ENCODE results near the gene NPC2.

The NPC2 gene

DNA sequence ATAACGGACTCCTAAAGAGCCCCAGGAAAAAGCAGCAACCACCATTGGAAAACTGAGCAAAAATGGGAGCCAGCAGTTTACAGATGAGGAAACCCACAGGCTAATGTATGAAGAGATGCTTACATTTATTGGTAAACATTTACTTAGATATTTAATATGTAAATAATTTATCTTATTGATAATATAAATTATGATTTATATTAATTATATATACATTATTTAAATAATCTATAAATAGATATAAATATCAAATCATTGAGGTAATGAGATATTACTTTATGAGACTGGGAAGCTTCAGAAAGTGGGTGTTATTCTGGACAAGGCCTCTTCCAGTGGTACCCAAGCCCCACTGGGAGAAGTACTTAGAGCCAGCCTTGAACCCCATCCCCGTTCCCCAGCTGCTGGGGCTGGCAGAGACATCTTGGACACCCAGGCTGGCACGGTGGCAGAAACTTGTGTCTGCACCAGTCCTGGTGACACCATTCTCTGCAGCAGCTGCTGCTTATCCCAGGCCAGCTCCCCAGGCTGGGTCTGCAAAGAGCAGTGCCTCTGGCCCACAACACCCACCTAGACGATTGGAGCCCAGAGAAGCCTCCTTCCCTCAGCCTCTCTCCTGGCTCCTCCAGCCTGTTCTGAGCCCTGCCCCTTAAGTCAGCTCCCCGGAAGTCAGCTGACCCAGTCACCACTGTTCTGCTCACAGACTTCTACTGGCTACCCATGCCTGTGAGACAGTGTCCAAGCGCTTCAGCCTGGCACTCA is 26.4 kb upstream of the NPC2 start:
- DNase-seq, result peak in 1 of 2 donors; percentile 11

DNA sequence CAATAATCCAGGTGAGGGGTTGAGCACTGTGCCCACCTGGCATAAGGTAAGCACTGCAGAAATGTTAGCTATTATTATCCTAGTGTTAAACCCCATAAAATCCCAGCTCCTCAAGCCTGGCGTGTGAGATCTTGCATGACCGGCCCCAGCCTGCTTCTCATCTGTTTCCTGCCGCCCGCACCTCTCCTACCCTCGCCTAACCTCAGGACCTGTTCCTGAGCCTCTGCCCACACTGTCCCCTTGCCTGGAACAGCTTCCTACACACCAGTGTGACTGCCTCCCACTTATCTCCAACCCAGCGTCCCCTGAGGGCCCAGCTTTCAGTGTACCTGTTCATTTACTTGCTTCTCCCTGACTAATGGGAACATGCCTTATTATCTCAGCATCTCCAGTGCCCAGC is 25.1 kb upstream of the NPC2 start:
- peak in 1 of 2 donors; percentile 23 for DNase-seq

- no peak for DNase-seq
Measured at GRCh38 chr14:74517731-74518130, 24.6 kb upstream of the NPC2 start.

- no peak for DNase-seq
Measured at GRCh38 chr14:74516451-74517160, 23.5 kb upstream of the NPC2 start.

GRCh38 chr14:74515891-74516412 is 22.8 kb upstream of the NPC2 start:
- no peak for DNase-seq

GRCh38 chr14:74514471-74514941 is 21.4 kb upstream of the NPC2 start:
- DNase-seq, result peak; percentile 13 to 44

DNA sequence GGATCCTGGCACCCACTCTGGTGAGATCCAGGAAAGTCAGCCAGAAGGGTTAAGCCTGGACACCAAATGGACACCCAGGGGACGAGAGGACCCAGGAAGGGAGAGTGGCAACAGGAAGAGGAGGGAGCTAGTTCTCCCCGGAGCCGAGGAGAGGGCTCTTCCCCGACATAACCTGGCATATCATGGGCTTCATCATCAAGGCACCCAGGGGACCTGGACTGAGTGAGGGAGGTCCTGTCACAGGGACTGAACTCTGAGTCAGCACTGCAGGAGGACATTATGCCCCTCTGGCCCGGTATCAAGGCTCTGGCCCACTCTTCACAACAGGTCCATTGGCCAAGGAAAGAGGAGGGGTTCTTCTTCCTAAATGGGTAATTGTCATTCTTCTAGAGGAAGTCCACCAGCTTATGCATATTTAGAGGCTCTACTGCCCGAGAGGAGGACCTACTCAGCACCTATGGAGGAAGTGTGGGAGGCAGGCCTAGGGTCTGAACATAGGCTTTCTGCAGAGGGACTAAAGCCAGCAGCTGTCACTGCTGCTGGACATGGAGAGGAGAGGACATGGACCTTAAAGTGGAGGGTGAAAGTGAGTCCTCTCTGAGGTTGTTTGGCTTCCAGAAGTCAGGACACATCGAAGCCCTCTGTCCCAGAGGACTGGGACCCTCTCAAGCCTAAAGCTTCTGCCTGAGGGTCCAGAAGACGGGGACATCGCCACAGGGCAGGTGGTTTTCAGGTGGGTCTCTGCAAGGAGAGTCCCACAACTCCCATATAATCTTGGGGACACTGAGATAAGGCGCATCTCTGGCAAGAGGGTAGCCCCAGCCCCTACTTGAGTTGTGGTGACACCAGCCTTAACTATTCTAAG is 19.1 kb upstream of the NPC2 start:
- peak in 1 of 2 donors; percentile 38 for DNase-seq

DNA sequence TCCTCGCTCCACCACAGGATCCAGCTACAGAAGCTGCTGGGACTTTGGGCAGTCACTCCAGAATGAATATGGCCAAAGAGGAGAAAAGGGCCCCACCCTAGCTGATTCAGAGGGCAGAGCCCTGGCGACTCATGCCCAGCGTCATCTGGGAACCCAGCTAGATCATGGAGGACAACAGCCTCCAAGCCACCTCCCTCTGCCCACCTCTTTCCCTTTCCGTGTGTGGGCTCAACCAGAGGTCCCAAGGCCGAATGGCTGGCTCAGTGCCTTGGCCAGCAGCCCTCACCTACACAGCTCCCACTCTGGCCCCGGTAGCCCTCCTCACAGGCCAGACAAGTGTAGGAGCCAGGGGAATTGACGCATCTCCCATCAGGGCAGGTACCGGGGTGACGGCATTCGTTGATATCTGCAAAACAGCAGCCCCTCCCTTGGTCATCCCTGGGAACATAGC is 17.9 kb upstream of the NPC2 start:
- DNase-seq, result peak; percentile 23 to 51

DNA sequence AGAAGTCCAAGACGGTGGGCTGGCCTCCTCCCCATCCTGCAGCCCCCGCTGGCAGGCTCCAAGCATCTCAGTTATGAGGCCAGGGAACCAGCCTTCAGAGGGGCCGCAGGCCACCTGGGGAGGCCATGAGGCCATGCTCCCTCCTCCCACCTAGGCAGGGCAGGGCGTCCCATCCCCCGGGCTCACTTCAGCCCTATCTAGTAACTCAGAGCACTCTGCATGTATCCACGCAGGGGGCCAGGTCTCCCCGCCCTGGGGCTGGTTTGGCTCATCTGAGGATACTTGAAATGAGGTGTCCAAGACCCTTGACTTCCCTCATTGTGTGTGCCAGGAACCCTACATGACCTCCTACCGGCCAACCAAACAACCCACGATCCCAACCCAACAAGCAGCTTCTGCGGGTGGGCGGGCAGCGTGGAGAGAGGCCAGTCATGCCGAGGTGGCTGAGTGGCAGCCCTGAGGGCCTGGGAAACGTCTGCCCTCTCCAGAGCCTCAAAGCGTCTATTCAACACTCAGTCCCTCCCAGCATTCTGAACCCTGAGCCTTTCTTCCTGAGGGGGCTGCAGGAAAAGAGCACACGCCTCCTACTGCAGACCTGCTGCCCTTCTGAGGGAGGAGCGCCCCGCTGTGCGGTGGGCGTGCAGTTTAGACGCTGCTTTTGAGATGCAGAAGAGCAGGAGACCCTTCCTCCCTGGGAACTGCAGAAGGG is 17.3 kb upstream of the NPC2 start:
- DNase-seq, result peak in 1 of 2 donors; percentile 36

DNA sequence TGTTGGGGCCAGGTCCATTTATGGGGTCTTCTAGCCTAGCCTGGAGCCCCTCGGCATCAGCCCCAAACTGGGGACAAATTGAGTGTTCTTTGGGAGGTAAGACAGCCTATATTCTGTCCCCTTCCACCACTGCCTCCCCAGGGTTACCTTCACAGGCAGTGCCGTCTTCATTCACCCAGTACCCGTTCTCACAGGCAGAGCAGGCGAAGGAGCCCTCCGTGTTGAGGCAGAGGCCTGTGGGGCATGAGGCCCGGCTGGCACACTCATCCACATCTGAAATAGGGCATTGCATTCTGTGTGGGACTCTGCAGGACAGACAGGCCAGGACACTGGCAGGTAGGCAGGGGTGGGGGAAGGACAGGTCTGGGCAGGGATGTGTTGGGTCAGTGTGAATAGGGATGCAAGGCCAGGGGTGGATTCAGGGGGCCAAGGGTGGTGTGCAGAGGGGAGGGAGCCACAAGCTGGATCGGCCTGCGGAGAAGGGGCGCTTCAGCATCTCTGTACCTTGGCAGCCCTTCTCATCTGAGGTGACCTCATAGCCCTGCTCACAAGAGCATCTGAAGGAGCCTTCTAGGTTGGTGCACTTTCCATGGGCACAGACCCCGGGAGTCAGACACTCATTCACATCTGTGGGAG is 16.6 kb upstream of the NPC2 start:
- DNase-seq, result no peak

DNA sequence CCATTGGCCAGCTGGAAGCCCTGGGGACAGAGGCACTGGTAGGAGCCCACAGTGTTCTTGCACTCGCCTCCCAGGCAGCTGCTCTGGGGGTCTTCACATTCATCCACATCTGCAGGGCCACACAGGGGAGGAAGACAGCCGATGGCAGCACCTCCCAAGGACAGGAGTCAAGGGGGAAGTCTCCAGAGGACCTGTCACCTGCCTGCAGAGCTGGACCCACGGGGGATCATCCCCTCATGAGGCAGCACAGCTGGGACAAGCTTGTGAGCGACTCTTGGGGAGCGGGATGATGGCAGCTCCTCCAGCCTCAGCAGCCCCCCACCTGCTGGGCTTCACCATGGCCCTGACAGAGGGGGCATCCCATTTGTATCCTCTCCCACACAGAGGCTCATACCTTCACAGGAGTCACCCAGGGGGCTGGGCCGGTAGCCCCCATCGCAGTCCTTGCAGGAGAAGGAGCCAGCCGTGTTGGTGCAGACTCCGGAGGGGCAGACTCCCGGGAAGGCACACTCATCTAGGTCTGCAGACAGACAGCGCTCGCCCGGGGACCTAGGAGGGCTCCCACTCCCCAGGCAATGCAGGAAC is 15.8 kb upstream of the NPC2 start:
- DNase-seq, result no peak

- DNase-seq, result peak in 1 of 2 donors; percentile 14
Measured at GRCh38 chr14:74508292-74508731, 15.2 kb upstream of the NPC2 start.

DNA sequence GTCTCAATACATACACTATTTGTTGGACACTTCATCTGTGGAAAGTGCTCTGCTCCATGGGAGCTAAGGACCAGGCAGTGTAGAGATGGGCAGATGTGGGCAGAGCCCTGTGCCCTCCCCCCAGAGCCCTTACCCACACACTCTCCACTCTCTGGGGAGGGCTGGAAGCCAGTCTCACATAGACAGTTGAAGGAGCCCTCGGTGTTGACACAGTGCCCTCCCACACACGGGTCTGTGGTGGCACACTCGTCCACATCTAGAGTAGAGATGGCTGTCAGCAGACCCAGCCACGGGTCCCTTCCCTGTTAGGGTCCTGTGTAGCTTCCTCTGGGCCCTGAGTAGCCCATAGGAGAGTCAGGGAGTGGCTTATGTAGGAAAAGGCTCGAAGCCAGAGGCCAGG is 14.7 kb upstream of the NPC2 start:
- DNase-seq, result peak in 1 of 2 donors; percentile 40

DNA sequence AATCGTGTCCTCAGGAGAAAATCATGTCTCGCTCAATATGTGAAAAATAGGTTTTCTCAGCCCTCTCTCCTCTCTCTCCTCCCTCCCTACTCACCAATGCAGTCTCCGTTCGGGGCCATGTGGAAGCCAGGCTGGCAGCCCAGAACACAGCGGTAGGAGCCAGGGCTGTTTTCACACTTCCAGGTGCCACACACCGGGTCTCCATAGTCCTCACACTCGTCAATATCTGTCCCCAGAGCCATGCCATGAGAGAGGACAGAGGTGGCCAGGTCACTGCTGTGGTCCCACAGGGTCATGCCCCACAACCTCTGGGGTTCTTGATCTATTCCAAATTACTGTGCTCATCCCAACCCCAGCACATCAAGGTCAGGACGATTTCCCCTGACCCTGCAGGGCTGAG is 14.0 kb upstream of the NPC2 start:
- DNase-seq, result no peak

- DNase-seq, result no peak
Measured at GRCh38 chr14:74506411-74506851, 13.3 kb upstream of the NPC2 start.

DNA sequence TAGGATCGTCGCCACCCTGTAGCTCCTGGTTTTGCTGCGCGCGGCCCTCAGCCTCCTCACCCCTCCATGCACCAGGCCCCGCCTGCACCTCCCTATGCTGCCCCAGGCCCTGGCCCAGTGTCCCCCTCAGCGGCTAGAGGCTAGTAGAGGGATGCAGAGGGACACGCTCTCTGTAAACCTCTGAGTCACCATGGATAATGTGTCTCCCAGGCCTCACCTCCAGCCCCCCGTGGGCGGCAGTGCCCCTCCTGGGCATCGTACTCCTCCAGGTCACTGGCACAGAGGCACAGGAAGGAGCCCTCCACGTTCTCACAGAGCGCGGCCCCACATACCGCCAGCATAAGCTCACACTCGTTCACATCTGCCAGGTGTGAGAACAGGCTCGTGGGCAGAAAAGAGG is 12.7 kb upstream of the NPC2 start:
- DNase-seq, result no peak

DNA sequence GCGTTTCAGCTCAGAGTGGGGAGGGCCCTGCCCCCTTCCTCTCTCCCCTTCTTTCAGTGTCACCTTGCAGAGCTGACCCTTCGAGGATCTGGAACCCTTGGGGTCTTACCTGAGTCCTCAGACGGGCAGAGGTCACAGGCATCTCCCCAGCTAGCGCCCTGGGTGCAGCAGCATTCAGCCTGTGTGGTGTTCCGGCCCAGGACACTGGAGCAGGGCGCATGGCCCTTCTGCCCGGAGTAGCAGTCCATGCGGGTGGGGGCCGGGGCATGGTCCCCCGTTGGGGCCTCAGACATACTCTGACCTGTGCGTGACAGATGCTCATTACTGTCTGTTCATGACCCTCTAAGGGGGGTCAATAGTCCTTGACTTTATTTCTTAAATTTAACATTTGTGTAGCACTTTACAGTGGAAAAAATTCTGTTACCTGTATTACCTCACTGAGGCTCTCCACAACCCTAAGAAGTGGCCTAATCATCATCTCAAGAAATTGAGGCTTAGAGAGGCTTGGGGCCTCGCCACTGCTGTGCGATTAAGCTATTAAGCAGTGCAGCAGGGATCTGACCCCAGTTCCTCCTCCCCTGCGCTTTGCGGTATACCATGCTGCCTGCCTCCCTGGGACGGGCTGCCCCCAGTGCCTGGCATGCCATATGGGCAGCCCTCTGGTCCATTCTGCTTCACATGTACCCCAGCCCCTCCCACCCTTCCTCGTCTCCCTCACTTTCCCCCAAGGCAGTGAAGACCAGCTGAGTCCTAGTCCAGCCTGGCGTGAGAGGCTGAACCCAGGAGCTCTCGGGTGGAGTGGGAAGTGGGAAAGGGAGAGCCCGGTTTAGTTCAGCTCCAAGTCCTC is 12.0 kb upstream of the NPC2 start:
- DNase-seq, result no peak

DNA sequence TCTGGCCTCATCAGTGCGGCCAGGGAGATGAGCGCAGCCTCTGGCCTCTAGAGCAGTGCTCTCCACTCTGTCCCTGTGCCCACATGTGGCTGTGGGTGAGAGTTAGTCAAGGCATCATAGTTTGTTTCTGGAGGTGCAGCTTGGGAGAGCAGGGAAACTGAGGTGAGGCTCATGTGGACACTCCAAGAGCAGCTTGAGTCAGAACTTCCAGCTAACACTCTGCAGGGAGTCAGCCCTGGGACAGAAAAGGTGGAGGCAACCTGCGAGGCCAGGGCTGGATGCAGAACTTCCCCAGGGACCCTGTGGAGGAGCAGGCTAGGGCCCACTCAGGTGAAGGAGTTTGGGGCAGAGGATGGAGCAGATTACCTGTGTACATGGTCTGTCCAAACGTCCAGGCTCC is 11.3 kb upstream of the NPC2 start:
- no peak for DNase-seq

- no peak for DNase-seq
Measured at GRCh38 chr14:74503938-74504335, 10.8 kb upstream of the NPC2 start.
